Epidermal melanocyte (primary cell): ENCODE results near the gene FHAD1.

Experiments used
- DNase-seq: peaks from one replicate; pipeline ENCODE4 v3.0.0; 2011; ENCODE audit warnings: low spot score; ENCODE audit not compliant: insufficient read length

Gene FHAD1

DNA sequence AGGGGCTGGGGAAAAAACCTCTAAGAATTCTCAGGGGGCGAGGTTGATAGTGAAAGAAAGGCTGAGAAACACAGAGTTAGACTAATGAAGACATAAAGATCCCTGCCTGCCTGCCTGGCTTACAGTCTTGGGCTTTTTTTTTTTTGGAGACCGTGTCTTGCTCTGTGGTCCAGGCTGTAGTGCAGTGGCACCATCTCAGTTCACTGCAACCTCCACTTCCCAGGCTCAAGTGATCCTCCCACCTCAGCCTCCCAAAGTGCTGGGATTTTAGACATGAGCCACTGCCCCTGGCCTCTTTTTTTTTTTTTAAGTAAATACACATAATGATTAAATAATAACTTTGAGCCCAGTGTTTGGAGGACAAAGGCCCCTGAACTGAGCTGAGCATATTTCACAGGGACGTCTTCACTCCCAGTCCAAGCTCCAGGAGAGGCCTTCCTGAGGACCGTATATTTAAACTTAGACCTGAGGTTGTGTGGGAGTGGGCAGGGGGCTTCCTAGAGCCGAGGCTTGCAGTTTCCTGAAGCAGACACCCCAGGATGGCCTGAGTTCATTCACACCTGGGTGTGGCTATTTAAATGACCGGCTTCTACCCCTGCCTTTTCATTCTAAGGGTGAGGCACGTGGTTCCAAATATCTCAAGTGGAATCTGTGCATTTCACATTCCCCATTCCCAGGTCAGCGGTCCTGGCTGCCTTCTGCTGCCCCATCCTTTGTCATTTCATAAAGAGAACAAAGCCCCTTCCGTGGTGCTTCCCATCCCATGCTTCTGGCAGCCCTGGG is 146.6 kb downstream of the FHAD1 start:
- DNase-seq: no peak

DNA sequence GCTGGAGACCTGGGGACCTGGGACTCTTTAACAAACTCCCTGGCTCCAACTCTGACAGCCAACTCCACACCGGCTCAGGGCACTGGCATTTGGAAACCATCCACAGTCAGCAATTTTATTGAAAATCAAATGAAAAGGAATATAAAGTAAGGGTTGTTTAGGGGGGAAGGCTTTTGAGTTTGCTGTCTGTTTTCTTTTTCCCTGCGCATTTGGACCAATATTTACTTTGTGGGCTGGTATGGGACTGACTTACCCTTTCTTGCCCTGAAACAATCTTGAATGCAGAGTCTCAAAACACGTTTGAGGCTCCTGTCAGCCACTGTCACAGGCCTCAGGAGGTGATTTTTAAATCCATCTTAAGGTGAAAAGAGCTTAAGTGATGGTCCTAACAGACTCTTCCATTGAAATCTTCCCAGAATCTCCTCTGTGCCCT is 147.3 kb downstream of the FHAD1 start:
- no peak for DNase-seq

DNA sequence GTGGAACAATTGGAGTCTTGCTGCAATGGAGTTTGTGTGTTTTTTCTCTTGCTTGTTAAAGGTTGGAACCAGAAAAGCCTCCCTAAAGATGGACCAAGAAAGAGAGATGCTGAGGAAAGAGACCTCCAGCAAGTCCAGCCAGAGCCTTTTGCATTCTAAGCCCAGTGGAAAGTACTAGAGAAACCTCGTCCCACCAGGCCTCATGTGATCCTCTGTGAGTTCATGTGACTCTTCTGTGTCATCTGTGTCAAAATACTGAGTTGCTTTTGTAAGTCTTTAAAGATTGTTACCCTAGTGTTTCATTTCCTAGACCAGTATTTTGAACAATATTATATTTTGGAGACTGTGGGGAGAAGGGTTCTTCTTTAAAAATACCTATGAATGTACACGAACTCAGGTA is 150.2 kb downstream of the FHAD1 start:
- no peak for DNase-seq

DNA sequence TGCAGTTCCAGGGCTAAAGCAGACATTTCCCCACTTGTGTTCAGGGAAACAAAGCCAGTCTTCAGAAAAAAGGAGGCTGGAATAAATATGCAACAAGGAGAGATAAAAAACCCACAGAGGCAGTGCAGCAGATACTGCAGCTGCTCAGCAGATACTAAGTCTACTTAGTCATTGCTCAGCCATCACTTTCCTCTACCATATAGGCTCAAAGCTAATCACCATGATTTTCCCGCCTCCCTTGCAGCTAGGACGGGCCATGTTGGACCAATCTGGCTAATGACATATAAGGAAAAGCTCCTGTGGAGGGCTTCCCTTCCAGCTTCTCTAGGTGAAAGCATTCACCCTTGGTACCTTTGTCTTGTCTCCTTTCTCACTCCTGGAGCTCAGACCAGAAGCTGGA is 152.7 kb downstream of the FHAD1 start:
- no peak for DNase-seq

DNA sequence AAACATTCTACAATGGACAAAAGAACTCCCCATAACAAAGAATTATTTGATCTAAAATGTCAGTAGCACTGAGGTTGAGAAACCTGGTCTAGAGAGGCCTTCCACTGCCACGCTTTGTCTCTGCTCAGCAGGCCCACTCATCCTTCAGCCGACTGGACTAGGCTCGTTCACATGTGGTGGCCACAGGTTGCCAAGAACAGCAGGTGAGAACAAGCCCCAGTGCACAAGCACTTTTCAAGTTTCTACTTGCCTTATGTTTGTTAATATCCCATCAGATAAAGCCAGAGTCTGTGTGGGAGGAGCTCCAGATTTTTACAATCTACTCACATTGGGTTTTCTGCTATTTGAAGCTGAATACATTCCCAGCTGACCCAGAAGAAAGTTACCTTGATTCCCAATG is 153.6 kb downstream of the FHAD1 start:
- DNase-seq: no peak

DNA sequence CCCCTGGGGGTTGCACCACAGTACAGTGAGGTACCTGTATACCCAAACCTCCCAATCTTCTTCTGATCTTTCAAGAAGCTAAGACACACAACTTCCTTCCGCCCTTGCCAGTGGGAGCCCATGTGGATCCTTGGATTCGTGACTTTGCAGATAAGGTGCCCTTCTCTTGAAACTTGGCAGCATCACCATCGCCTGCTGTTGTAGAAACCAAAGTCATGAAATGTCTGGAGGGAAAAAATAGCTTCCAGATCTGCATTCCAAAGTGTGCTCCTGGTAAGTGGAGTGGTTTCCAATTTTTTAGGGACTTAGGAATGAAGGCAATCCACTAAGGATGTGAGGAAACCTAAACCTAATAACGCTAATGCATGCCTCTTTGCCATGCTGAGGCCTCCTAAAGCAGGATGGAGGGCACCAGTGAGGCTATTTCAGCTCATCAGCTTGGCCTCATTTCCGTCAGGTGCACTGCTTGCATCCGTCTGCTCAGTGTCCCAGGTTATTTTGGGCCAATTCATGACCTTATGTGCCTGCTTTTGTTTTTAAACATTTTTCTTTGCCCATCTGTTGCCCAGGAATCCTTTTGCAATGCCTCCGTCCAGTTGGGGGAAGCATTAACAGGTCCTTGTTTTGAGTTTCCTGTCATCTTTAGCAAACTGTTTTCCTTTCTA is 154.5 kb downstream of the FHAD1 start:
- no peak for DNase-seq

DNA sequence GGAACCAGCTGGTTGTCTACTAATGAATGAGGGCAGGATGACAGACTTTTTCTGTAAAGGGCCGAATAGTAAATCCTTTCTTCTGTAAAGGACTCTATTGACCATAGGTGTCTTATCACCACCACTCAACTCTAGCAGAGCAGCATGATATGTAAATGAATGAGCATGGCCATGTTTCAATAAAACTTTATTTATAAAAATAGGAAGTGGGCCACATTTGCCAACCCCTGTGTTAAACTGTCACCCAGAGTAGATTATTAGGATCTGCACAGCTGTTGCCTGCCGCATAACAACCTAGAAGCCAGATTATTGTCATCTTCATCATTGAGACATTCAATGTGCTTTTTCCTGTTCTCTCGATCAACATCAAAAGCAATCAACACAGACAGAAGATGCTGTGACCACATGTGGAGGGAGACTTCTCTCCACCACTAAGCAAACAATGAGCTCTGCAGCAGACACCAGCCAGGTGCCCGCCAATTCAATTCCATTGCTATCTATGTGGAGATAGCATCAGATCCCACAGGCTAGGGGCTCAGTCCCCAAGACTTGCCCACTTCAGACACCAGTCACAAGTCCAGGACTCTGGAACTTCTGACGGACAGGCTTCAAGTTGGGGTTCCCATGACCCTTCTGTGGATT is 155.9 kb downstream of the FHAD1 start:
- no peak for DNase-seq

DNA sequence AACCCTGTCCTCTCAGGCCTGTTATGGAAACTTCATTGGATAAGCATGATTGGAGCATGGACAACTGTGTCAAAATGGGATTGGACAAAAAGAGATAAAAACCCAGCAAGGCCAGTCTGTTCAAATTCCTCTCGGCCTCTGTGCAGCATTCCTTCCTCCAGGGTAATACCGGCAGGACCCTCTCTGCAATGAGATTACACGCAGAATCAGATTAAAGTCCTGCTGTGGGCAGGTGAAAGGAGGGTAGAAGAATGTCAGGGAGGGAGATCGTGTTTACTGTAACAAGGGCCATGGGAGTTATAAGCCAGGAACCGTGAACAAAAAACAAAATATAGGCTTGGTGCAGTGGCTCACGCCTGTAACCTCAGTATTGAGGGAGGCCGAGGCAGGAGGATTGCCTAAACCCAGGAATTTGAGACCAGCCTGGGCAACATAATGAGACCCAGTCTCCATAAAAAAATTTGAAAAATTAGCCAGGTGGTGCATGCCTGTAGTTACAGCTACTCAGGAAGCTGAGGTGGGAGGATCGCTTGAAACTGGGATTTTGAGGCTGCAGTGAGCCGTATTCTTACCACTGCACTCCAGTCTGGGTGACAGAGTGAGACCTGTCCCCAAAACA is 157.0 kb downstream of the FHAD1 start:
- DNase-seq: no peak

DNA sequence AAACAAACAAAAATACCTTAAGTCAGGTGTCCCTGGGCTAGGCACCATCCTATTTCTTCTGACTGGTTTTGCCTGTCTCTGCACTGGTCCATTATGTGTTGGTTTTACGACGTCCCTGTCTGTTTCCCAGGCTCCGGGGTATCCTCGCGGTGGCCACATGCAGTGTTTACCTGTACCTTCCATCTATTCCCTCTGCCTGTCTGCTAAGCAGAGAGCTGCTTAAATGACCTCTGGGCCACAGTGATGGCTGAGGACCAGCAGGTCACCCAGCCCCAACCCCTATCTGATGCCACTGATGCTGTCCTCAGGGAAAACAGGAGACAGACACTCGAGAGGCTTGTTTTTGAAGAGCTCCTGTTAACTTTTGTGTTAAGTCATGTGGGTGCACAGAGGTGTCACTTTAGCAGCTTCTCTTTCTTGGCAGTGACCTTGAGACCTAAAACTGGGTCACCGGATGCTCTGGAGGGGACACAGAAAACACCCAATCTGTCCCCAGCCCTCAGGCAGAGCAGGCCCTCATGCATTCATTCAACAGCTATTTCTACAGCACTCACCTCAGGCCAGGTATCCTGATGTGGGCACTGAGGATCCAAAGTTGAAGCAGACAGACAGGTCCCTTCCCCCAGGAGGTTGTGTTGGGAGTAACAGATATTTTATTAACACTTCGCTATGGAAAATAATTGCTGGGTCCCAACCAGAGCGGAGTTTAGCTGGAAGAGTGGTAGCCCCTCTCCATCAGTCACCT is 158.3 kb downstream of the FHAD1 start:
- DNase-seq: no peak

DNA sequence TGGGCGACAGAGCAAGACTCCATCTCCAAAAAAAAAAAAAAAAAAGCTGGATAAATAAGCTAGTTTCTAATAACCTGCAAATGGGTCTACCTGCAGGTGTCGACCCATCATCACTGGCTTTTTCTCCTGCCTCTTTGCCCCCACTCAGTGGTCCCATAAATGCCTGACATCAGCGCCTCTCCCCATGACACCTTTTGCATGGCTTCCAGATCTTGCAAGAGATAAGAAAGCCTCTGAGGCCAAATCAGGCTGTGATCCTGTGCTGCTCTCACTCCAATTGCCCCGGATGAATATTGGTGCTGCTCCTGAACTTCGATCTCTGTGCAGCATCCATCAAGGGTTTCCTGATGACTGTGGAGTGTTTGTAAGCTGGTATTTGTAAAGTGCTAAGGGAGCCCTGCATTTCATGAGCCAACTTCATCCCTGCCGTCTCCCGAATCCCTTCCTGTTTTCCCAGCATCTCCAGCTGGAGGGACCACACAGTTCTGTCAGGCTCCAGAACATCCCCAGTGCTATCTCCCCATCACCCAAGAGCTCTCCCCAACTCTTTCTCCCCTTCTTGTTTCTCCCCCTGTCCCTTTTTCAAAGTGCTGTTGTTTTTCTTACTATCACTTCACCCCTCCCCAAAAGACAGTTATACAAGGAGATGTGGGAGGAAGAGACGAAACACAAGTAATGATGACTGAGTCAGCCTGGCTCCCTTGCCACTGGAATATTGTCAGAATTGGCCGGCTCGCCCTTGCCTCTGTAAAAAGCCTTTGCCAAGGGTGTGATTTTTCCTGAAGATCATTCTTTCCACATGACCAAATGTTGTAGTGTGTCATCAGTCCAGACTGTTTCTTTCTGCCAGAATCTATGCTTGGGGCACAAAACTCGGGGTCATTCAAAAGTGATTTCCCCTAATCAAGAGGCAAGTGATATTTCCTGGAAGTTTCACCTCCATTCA is 159.9 kb downstream of the FHAD1 start:
- DNase-seq: no peak

DNA sequence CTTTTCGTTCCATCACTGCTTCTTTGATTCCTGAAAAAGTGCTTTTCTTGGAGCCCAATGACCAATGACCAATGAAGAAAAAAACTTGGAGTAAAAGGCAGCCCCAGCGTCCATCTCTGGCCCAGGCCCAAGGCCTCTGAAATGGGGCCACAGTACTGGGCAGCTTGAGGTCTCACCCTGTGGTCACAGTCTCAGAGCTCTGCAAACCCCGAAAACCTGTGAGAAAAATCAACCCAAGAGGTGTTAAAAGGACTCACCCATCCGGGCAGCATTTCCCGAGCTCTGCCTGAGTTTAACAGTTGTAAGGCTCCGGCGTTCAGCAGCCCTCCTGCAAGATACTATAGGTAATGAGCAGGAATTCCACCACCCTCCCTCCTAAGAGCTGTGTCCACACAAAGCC is 160.6 kb downstream of the FHAD1 start:
- no peak for DNase-seq

DNA sequence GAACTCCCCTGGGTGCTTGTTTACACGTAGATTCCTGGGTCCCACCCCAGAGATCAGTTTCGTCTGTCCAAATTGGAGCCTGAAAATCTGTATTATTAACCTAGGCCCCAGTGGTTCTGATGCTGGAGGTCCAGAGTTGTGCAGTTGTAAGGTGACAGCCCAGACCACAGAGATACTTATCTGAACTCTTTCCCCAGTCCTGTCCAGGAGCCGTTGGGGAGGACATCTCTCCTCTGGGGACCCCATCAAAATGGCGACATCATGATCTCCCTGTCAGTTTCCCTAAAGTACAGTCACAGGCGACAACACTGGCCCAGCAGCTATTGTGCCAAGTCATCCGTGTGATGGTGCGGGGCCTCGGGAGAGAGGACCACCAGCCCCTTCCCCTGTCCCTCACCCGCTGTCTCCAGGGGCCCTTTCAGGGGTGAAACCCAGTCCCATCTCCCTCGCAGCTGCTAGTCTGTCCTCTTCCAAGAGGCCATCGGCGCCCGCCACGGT is 161.9 kb downstream of the FHAD1 start:
- DNase-seq: no peak

DNA sequence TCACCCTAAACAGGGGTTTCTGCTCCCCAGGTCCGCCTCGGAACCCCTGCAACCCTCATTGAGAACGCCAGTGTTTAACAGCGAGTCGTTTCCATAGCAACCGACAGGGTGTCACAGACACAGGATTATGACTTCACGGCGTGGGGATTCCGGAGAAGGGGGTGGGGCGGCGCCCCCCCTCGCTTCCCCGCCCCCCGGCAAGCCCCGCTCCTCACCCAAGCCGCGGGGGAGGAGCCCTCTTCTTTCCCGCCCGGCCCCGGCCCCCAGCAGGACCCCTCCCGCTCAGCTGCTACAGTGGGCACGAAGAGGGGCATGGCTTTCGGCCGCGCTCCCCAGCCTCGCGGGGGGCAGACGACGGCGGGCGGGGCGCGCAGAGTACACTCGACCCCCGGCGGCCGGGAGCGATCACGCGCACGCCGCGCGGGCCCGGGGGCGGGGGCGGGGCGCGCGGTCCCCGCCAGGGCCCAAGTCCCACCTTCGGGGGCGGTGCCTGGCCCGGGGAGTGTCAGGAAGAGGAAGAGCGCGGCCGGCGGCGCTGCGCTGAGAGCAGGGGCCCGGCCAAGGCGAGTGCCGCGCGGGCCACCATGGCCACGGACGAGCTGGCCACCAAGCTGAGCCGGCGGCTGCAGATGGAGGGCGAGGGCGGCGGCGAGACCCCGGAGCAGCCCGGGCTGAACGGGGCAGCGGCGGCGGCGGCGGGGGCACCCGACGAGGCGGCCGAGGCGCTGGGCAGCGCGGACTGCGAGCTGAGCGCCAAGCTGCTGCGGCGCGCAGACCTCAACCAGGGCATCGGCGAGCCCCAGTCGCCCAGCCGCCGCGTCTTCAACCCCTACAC is 162.6 kb downstream of the FHAD1 start, which contains the start of gene EFHD2:
EFHD2 (plus strand) TSS at position 501 of the 835 bp plus-strand sequence; CDS start at position 585, 84 bp downstream.
- peak; percentile 83 for DNase-seq

DNA sequence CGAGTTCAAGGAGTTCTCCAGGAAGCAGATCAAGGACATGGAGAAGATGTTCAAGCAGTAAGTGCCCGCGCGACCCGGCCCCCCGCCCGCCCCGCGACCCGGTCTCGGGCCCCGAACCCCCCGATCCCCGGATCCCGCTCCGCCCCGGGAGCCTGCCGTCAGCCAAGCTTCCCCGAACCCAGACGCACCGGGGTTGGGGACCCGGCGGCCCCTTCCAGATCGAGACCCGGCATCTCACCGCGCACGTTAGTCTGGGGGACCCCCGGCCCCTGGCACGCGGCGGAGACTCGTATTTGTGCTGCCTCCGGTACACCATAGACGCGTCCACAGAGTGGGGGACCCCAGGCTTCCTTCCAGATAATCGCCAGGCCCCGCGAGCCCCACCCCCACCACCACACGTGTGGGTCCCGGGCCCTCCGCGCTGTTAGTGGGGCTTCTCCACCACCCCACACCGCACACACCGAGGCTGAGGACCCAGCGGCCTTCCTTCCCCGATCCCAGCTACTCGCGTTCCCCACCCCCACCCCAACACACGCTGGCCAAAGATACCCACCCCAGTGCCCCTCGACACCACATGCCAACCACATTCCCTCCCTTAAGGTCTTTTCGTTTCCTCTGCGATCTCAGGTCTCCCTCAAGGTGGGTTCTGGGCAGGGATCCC is 163.3 kb downstream of the FHAD1 start:
- DNase-seq: no peak

DNA sequence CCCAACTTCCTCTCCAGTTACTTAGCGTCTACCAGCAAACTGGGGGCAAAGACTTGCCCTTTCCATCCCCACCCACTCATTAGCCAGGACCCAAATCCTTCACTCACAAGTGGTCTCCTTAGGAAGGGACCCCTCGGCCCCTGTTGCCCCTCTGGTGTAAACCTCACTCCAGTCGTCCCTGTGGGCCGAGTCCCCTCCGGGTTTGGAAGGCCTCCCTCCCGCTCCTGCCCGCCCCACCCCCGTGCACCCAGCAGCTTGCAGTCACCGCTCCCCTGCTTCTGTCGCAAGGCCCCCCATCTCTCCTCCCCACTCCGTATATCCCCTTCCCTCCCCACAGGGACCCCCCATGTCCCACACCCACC is 163.8 kb downstream of the FHAD1 start:
- no peak for DNase-seq

DNA sequence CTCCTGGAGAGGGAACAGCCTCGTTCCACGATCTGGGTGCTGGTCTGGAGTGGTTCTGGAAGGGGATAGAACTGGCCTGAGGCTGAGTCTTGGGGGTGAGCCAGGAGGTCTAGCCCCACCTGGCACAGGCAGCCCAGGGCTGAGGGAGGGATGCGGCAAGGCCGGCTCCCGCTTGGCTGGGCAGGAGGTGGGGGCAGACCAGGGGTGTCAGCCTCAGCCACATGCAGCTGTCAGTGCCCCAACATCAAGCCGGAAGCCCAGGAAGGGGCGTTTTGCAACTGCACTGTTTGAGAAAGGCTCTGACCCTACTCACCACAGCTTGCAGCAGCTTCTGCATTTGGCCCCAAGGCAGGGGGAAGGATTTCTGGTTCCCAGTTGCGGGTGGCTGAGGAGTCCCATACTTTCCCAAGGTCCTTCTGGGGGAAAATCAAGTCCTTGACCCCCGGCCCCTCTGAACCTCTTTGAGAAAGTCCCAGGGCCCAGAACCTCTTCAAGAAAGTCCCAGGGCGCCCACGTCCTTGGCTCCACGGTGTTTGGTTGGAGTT is 164.6 kb downstream of the FHAD1 start:
- no peak for DNase-seq

DNA sequence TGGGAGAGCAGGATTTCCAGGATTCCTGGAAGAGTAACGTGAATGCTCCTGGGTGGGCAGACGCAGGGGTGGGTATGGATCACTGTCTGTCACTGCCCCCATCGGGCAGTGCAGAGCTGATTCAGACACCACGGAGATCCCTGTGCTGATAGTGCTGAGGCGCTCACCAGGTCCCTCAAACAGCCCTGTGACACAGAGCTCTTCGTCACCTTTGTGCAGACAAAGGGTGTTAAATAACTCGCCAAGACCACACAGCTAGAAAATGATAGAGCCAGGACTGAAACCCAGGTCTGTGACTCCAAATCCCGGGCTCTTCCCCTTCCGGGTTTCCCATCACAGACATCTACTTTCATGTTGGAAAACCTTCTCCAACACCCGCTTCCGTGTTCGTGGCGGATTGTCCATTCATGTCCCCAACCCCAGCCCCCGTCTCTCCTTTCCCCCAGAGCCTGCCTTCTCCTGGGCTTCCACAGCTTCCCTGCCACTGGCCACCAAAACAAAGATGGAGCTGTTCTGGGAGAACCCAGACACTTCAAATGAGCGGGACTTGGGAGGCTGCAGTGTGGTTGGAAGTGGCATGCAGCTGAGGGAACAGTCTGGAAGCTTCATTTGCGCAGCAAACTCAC is 165.3 kb downstream of the FHAD1 start:
- DNase-seq: no peak

DNA sequence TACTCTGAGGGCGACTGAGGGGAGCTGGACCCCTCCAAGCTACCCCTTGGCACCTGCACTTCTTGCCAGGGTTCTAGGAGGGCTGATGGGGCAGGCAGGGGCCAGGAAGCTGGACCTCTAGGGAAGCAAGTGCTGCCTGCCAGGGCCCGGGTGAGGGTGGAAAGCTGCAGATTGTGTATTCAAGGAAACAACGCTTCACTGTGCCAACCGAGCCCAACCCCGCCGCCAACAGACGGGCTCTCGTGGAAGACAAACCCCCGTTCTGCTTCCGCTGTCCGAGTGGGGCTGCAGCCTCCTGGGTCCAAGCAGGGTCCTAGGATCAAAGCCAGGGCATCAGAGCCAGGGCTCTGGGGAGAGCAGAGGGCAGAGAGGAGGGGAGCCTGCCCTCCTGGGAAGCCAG is 165.8 kb downstream of the FHAD1 start:
- no peak for DNase-seq
